Measurements from ENCODE around the gene SFT2D3.

- TF ChIP-seq CTCF (IDR thresholded peaks at IDR 0.05 in 2 of 3, conservative IDR thresholded peaks at IDR 0.05 in 1 of 3; ENCODE audit: insufficient read depth in 2 of 3, low read depth in 1 of 3, low read length in 3 of 3) (no peak), TAF1 (IDR thresholded peaks at IDR 0.05; ENCODE audit: control insufficient read depth, extremely low read depth, insufficient read depth, low read length, severe bottlenecking) (no peak), ELK1 (CRISPR knock-in tag; IDR thresholded peaks at IDR 0.05) (no peak), MXI1 (IDR thresholded peaks at IDR 0.05; ENCODE audit: low read depth, low read length) (no peak), BDP1 (IDR thresholded peaks at IDR 0.05; ENCODE audit: insufficient read depth, insufficient read length) (no peak), MAFK (IDR thresholded peaks at IDR 0.05; ENCODE audit: low read length) (no peak), EZH2 (IDR thresholded peaks at IDR 0.05; ENCODE audit: borderline replicate concordance, low read depth, low read length) (no peak), SIN3A (IDR thresholded peaks at IDR 0.05; ENCODE audit: borderline replicate concordance in 2 of 2, control insufficient read depth in 1 of 2, low read depth in 2 of 2, low read length in 2 of 2) (no peak), ESRRA (IDR thresholded peaks at IDR 0.05; ENCODE audit: borderline replicate concordance, low read depth) (no peak), ZNF24 (IDR thresholded peaks at IDR 0.05) (no peak), DDX20 (tag; IDR thresholded peaks at IDR 0.05; ENCODE audit: low read depth) (no peak)
Observed at GRCh38 chr2:127681288-127681804, 20.0 kb upstream of the SFT2D3 start.

Measured in K562 (cell line).